ENCODE data around the gene CLEC2B. TPM values are rescaled to one million over a fixed set of nuclear protein-coding genes. Genes with fewer than 3 reads are reported as not detected.
A peak's percentile ranks its signal among the peaks of the same experiment; 100 is the strongest.
"Not testable (repeated sequence)": the region's sequence is repeated elsewhere in the genome, so short reads cannot be mapped to it uniquely, and the experiment has no call there.

Gene CLEC2B
- polyA plus RNA-seq, 3 donors from 2014 or later = 92.8 to 134 (median 130) TPM

DNA sequence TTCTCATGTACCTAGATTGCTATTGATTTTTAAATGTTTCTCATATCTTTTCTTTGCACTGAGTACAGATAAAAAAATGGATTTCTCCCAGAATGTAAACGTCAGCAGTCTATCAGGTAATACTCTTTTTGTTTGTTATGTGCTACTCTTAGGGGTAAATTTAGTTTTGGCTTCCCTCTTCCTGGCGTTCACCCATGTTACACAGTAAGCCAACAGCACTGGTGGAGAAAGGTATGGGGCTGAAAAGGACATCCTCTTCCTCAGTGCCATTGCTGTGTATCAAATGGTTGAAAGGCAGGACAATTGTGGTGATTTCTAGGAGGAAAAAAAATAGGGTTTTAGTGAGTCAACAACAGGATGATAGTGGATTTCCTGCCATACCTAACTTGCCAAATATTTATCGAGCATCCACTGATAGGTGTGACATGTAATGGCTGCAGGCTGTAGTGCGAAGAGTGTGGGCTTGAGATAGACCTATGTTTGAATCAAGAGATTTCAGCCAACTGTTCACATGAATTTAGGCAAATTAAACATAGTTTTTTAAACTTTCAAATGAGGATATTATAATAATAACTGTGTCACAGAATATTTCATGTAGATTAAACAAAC is 19.6 kb upstream of the CLEC2B start:
- Mint-ChIP-seq H3K36me3 (peaks cover 0 to 10% (median 3%) of the 10 kb centered on the region in 3 donors), H3K27ac (peak overlapping the region in 5 of 6 donors; percentile 12 to 56 (median 47)), H3K27me3 (ENCODE audit: low read depth in 3 of 3) (no peaks in the 10 kb centered on the region), H3K9me3 (no peaks in the 10 kb centered on the region), H3K4me3 (peak overlapping the region in 2 of 5 donors; percentile 10 to 58), H3K4me1 (peaks cover 11 to 21% of the 10 kb centered on the region in 2 donors)
- DNase-seq = no peak

- no peak overlapping the region for H3K4me3 Mint-ChIP-seq
- H3K27ac Mint-ChIP-seq = no peak overlapping the region
- H3K9me3 Mint-ChIP-seq = no peaks in the 10 kb centered on the region
- peaks cover 0 to 10% (median 0%) of the 10 kb centered on the region in 3 donors for H3K36me3 Mint-ChIP-seq
- no peak for DNase-seq
- H3K27me3 Mint-ChIP-seq (ENCODE audit: low read depth in 3 of 3) = no peaks in the 10 kb centered on the region
- H3K4me1 Mint-ChIP-seq = peaks cover 1 to 6% of the 10 kb centered on the region in 2 donors
These were observed 14.0 kb upstream of the CLEC2B start for GRCh38 chr12:9883175-9883574.

DNA sequence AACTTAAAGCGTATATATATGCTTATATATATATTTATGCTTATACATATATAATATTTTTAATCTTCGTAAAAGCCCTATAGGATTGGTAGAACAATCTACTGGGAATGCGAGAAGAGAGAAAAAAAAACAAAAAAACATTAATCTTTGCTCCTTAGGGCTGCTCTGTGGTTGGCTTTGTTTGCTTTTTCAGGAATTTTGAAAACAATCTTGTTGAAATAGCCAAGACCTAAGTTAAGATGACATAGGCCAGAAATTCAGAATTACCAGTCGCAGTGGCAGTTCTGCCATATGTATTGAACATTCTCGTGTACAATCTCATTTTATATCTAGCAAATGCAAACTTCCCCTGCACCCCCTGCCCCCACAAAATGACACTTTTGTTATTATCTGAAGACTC is 12.8 kb upstream of the CLEC2B start:
- no peak for DNase-seq
- no peak overlapping the region for H3K27ac Mint-ChIP-seq
- no peak overlapping the region for H3K4me3 Mint-ChIP-seq
- H3K4me1 Mint-ChIP-seq = peaks cover 1 to 2% of the 10 kb centered on the region in 2 donors
- peaks cover 0 to 8% (median 0%) of the 10 kb centered on the region in 3 donors for H3K36me3 Mint-ChIP-seq
- no peaks in the 10 kb centered on the region for H3K9me3 Mint-ChIP-seq
- H3K27me3 Mint-ChIP-seq (ENCODE audit: low read depth in 3 of 3) = no peaks in the 10 kb centered on the region

DNA sequence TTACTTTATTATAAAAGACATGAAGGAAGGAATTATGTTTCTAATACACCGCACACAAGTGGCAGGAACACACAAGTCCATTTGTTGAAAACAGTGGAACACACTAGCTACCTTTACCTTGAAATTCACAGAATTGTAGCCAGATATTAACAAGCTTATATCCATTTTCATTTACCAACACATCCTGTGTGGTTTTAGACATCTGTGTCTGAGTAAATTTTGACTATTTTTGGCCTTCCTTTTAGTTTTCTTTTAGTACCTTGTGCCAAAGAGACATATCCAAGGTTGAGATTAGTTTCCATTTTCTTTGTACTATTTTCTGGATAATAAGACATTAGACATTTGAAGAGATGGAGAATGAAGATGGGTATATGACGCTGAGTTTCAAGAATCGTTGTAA is 12.1 kb upstream of the CLEC2B start, which contains the start of gene KLRF2:
Gene KLRF2, plus strand, starts transcription at position 244 of the 400 bp plus-strand sequence. Its CDS starts 107 bp downstream, at position 351.
- Mint-ChIP-seq H3K4me1 (peaks cover 0 to 1% of the 10 kb centered on the region in 2 donors), H3K4me3 (peak within 1 kb of the TSS in 1 of 5 donors; percentile 44), H3K27me3 (ENCODE audit: low read depth in 3 of 3) (no peaks in the 10 kb centered on the region), H3K27ac (peak within 1 kb of the TSS in 1 of 6 donors; percentile 23), H3K36me3 (peaks cover 0 to 2% (median 0%) of the 10 kb centered on the region in 3 donors), H3K9me3 (no peaks in the 10 kb centered on the region)
- DNase-seq = no peak

DNA sequence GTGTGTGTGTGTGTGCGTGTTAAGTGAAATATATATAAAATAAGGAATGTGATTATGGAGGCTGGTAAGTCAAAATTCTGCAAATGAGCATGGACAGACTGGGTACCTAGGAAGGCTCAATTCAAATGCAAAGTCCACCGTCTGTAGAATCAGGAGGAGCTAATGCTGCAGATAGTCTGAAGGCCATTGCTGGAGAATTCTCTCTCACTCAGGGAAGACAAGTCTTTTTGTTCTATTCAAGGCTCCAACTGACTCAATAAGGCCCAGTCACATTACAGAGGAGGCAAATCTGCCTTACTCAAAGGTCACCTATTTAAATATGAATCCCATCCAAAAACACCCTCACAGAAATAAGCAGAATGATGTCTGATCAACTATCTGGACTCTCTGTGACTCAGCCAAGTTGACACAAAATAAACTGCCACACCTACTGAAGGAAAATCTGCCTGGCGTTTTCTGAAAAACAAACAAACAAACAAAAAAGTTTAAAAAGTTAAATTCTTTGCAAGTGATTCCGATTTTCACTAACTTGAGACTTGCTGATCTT is 11.5 kb upstream of the CLEC2B start:
- H3K9me3 Mint-ChIP-seq = no peaks in the 10 kb centered on the region
- H3K4me1 Mint-ChIP-seq = peaks cover 0 to 1% of the 10 kb centered on the region in 2 donors
- DNase-seq = no peak
- H3K27ac Mint-ChIP-seq = no peak overlapping the region
- H3K36me3 Mint-ChIP-seq = no peaks in the 10 kb centered on the region
- no peak overlapping the region for H3K4me3 Mint-ChIP-seq
- H3K27me3 Mint-ChIP-seq (ENCODE audit: low read depth in 3 of 3) = no peaks in the 10 kb centered on the region

DNA sequence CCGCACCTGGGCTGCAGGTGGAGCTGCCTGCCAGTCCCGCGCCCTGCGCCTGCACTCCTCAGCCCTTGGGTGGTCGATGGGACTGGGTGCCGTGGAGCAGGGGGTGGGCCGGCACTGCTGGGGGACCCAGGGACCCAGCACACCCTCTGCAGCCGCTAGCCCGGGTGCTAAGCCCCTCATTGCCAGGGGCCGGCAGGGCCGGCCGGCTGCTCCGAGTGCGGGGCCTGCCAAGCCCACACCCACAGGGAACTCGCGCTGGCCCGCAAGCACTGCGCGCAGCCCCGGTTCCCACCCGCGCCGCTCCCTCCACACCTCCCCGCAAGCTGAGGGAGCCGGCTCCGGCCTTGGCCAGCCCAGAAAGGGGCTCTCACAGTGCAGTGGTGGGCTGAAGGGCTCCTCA is 7.0 kb upstream of the CLEC2B start:
- not testable (repeated sequence) for H3K4me3 Mint-ChIP-seq; H3K9me3 Mint-ChIP-seq; DNase-seq; H3K4me1 Mint-ChIP-seq; H3K36me3 Mint-ChIP-seq; H3K27me3 Mint-ChIP-seq (ENCODE audit: low read depth in 3 of 3); H3K27ac Mint-ChIP-seq

- no peak overlapping the region for H3K4me3 Mint-ChIP-seq
- peak overlapping the region in 2 of 6 donors; percentile 42 to 61 for H3K27ac Mint-ChIP-seq
- peaks cover 0 to 2% (median 0%) of the 10 kb centered on the region in 6 donors for H3K9me3 Mint-ChIP-seq
- H3K27me3 Mint-ChIP-seq (ENCODE audit: low read depth in 3 of 3) = peaks cover 1 to 12% (median 5%) of the 10 kb centered on the region in 3 donors
- no peak for DNase-seq
- H3K4me1 Mint-ChIP-seq = peaks cover 14 to 15% of the 10 kb centered on the region in 2 donors
- no peaks in the 10 kb centered on the region for H3K36me3 Mint-ChIP-seq
These were observed 3.6 kb upstream of the CLEC2B start for GRCh38 chr12:9872742-9873141.

- Mint-ChIP-seq H3K4me3 (no peak overlapping the region), H3K36me3 (peaks cover 0 to 4% (median 4%) of the 10 kb centered on the region in 3 donors), H3K27ac (peak overlapping the region in 2 of 6 donors; percentile 5 to 22)
These were observed 3.0 kb upstream of the CLEC2B start for GRCh38 chr12:9872162-9872561.

GRCh38 chr12:9870286-9870866 is 1.2 kb upstream of the CLEC2B start:
- H3K36me3 Mint-ChIP-seq = peaks cover 0 to 12% (median 5%) of the 10 kb centered on the region in 3 donors
- DNase-seq = peak in 1 of 3 donors; percentile 18

More at GRCh38 chr12:9872162-9872561, 3.0 kb upstream of the CLEC2B start:
- H3K27me3 Mint-ChIP-seq (ENCODE audit: low read depth in 3 of 3) = peaks cover 1 to 12% (median 5%) of the 10 kb centered on the region in 3 donors
- no peak for DNase-seq
- peaks cover 14 to 15% of the 10 kb centered on the region in 2 donors for H3K4me1 Mint-ChIP-seq
- H3K9me3 Mint-ChIP-seq = peaks cover 0 to 2% (median 0%) of the 10 kb centered on the region in 6 donors

DNA sequence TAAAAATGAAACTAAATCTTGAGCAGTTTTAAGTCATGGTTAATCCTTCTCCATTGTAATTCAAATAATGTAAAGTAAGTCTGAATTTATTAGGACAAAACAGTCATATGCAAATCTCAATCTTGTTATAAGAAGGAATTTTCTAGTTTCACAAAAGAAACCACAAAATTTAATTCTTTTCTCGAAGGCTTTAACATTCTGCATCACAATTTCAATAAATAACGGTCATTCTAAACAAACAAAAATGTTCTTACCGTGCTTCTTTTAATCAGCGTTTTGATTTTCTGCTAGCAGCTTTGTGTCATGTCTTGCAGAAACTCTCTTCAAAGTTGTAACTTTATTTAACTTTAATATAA is 225 bp downstream of the CLEC2B start:
- H3K27ac Mint-ChIP-seq = peak overlapping the region; percentile 97 to 100 (median 99)
- peak overlapping the region; percentile 89 to 97 (median 93) for H3K4me3 Mint-ChIP-seq
- peaks cover 6 to 20% (median 13%) of the 10 kb centered on the region in 3 donors for H3K36me3 Mint-ChIP-seq
- H3K4me1 Mint-ChIP-seq = peaks cover 14 to 36% of the 10 kb centered on the region in 2 donors
- DNase-seq = peak in 1 of 3 donors; percentile 18
- peaks cover 0 to 4% (median 3%) of the 10 kb centered on the region in 6 donors for H3K9me3 Mint-ChIP-seq
- H3K27me3 Mint-ChIP-seq (ENCODE audit: low read depth in 3 of 3) = peaks cover 1 to 12% (median 5%) of the 10 kb centered on the region in 3 donors

More at GRCh38 chr12:9870286-9870866, 1.2 kb upstream of the CLEC2B start:
- Mint-ChIP-seq H3K9me3 (peaks cover 0 to 1% (median 0%) of the 10 kb centered on the region in 6 donors), H3K27me3 (ENCODE audit: low read depth in 3 of 3) (peaks cover 1 to 12% (median 5%) of the 10 kb centered on the region in 3 donors), H3K4me3 (peak overlapping the region; percentile 89 to 97 (median 93)), H3K27ac (peak overlapping the region; percentile 97 to 100 (median 99)), H3K4me1 (peaks cover 14 to 22% of the 10 kb centered on the region in 2 donors)

DNA sequence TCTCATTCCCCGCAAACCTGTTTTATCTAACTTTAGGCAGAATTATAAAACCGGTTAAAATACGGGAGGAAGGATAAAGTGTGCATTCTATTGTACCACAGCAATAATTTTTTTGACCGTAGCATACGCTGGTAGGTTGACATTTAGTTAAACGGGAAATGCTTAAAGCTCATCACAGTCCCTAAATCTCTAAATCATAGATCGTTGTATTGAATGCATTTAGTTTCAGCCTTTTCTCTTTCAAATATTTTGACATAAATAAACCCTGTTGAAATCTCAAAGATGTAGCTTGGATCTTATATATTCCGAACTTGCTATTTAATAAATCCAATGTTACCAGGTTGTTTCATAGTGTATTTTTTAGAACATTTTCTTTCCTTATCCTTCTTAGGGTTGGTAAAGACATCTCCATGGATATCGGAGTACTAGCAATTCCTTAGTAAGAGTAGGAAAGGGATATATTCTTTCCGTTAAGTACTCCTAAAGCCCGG is 798 bp downstream of the CLEC2B start:
- Mint-ChIP-seq H3K9me3 (peaks cover 0 to 9% (median 9%) of the 10 kb centered on the region in 6 donors), H3K36me3 (peaks cover 12 to 25% (median 18%) of the 10 kb centered on the region in 3 donors), H3K4me1 (peaks cover 14 to 42% of the 10 kb centered on the region in 2 donors)

DNA sequence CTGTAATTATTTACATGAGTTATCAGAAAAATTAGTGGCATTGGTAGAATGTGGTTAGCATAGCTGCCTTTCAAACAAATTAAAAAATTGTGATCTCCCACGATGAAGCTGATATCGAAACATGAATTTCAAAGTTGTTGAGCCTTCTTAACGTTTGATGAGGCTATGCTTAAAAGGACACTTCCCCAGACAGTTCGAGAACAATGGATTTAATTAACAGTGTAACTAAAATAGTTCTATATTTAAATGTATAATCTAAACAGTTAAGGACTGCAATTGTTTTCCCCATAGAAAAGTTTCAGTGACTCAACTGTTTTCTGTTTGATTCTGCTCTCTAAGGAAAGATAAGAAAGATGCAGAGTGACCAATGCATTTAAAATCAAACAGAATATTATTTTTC is 1.6 kb downstream of the CLEC2B start:
- no peak for DNase-seq
- Mint-ChIP-seq H3K27ac (peak overlapping the region; percentile 84 to 99 (median 90)), H3K4me3 (peak overlapping the region; percentile 89 to 97 (median 93)), H3K36me3 (peaks cover 20 to 34% (median 27%) of the 10 kb centered on the region in 3 donors), H3K27me3 (ENCODE audit: low read depth in 3 of 3) (peaks cover 1 to 16% (median 5%) of the 10 kb centered on the region in 3 donors), H3K4me1 (peaks cover 14 to 50% of the 10 kb centered on the region in 2 donors), H3K9me3 (peaks cover 0 to 17% (median 12%) of the 10 kb centered on the region in 6 donors)

More for the DNA sequence above, 798 bp downstream of the CLEC2B start:
- peak overlapping the region; percentile 89 to 97 (median 93) for H3K4me3 Mint-ChIP-seq
- peak in 1 of 3 donors; percentile 17 for DNase-seq
- peaks cover 1 to 13% (median 5%) of the 10 kb centered on the region in 3 donors for H3K27me3 Mint-ChIP-seq (ENCODE audit: low read depth in 3 of 3)
- peak overlapping the region; percentile 97 to 100 (median 99) for H3K27ac Mint-ChIP-seq

DNA sequence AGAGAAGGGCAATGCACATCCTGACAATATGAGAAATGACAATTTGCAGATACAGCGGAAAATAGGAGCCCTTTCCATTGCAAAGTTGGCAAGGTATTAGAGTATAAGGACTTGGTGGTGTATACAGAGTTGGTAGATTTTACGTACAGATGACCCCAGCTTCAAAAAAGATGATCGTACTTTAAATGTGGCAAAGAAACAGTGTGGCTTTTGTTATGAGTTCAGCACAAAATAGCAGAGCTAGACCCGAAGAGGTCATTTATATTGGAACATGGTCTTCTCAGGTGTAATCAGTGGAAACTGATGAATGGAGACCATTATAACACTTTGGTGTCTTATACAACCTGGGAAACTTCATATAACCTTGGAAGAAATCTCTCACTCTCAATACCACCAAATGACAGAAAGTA is 2.3 kb downstream of the CLEC2B start:
- peak overlapping the region; percentile 89 to 99 (median 93) for H3K27ac Mint-ChIP-seq
- H3K36me3 Mint-ChIP-seq = peaks cover 25 to 37% (median 31%) of the 10 kb centered on the region in 3 donors
- peak overlapping the region; percentile 89 to 97 (median 93) for H3K4me3 Mint-ChIP-seq
- H3K27me3 Mint-ChIP-seq (ENCODE audit: low read depth in 3 of 3) = peaks cover 1 to 16% (median 5%) of the 10 kb centered on the region in 3 donors
- peaks cover 0 to 17% (median 12%) of the 10 kb centered on the region in 6 donors for H3K9me3 Mint-ChIP-seq
- peaks cover 14 to 55% of the 10 kb centered on the region in 2 donors for H3K4me1 Mint-ChIP-seq
- DNase-seq = no peak

Data from immature natural killer cell (primary cell).